ENCODE data around the gene HS3ST3A1.
"Not testable (repeated sequence)": the region's sequence is repeated elsewhere in the genome, so short reads cannot be mapped to it uniquely, and the experiment has no call there.

Gene HS3ST3A1

GRCh38 chr17:13534946-13535345 is 66.8 kb downstream of the HS3ST3A1 start:
- DNase-seq: no peak

GRCh38 chr17:13531721-13532120 is 70.0 kb downstream of the HS3ST3A1 start:
- DNase-seq: no peak

- no peak for DNase-seq
Measured at GRCh38 chr17:13525876-13526275, 75.9 kb downstream of the HS3ST3A1 start.

- DNase-seq: no peak
Measured at GRCh38 chr17:13523164-13523563, 78.6 kb downstream of the HS3ST3A1 start.

GRCh38 chr17:13522749-13523148 is 79.0 kb downstream of the HS3ST3A1 start:
- no peak for DNase-seq

GRCh38 chr17:13521784-13522183 is 79.9 kb downstream of the HS3ST3A1 start:
- DNase-seq: no peak

GRCh38 chr17:13520899-13521572 is 80.7 kb downstream of the HS3ST3A1 start:
- DNase-seq: no peak

- no peak for DNase-seq
Measured at GRCh38 chr17:13518261-13519000, 83.3 kb downstream of the HS3ST3A1 start.

GRCh38 chr17:13513039-13513405 is 88.7 kb downstream of the HS3ST3A1 start:
- DNase-seq: no peak

GRCh38 chr17:13510062-13510461 is 91.7 kb downstream of the HS3ST3A1 start:
- no peak for DNase-seq

- DNase-seq: no peak
Measured at GRCh38 chr17:13509527-13509926, 92.2 kb downstream of the HS3ST3A1 start.

GRCh38 chr17:13508896-13509295 is 92.8 kb downstream of the HS3ST3A1 start:
- no peak for DNase-seq

- no peak for DNase-seq
Measured at GRCh38 chr17:13503526-13503925, 98.2 kb downstream of the HS3ST3A1 start.

- no peak for DNase-seq
Measured at GRCh38 chr17:13502263-13502662, 99.5 kb downstream of the HS3ST3A1 start.

- DNase-seq: no peak
Measured at GRCh38 chr17:13500947-13501346, 100.8 kb downstream of the HS3ST3A1 start.

- no peak for DNase-seq
Measured at GRCh38 chr17:13498184-13498583, 103.5 kb downstream of the HS3ST3A1 start.

GRCh38 chr17:13496553-13497056 is 105.1 kb downstream of the HS3ST3A1 start:
- DNase-seq: not testable (repeated sequence)

- DNase-seq: no peak
Measured at GRCh38 chr17:13495423-13495822, 106.3 kb downstream of the HS3ST3A1 start.

GRCh38 chr17:13492737-13493122 is 109.0 kb downstream of the HS3ST3A1 start:
- DNase-seq: no peak

- DNase-seq: no peak
Measured at GRCh38 chr17:13491916-13492736, 109.6 kb downstream of the HS3ST3A1 start.

- no peak for DNase-seq
Measured at GRCh38 chr17:13491491-13491890, 110.2 kb downstream of the HS3ST3A1 start.

GRCh38 chr17:13490906-13491482 is 110.7 kb downstream of the HS3ST3A1 start:
- no peak for DNase-seq

GRCh38 chr17:13490427-13490826 is 111.3 kb downstream of the HS3ST3A1 start:
- no peak for DNase-seq

Data from activated CD4-positive, CD25-positive, alpha-beta regulatory T cell (primary cell).